Esophagus squamous epithelium (tissue), 4 donors: ENCODE data around the gene ZMIZ1.

Experiments
- CTCF ChIP-seq, 6 experiments: fragments of 450-650 bp in 4 of 6; fragments of 200-600 bp in 2 of 6; sonication (generic) in 2 of 6; IDR thresholded peaks; one replicate each; pipeline ENCODE4 v1.5.1; 2016 to 2019; ENCODE audit warnings: antibody characterized with exemption in 6 of 6, mild to moderate bottlenecking in 4 of 6, moderate library complexity in 4 of 6
- POLR2A ChIP-seq, 4 donors: fragments of 450-650 bp; IDR thresholded peaks; one replicate each; pipeline ENCODE4 v1.6.1; 2017; ENCODE audit warnings: antibody characterized with exemption in 4 of 4, mild to moderate bottlenecking in 4 of 4, moderate library complexity in 3 of 4

GRCh38 chr10:79335094-79335469 lies 266.3 kb downstream of the ZMIZ1 start:
- TF ChIP-seq POLR2A (IDR thresholded peaks at IDR 0.05) (no peak), CTCF (IDR thresholded peaks at IDR 0.05) (no peak)
